H1 (cell line): ENCODE data around the gene DCTN3. TPM values are rescaled to one million over a fixed set of nuclear protein-coding genes. Genes with fewer than 3 reads are reported as not detected.

Source experiments
- CBX5 ChIP-seq: fragments of 300-800, 300-1000 bp; sonication (generic); IDR thresholded peaks from 2 replicates; pipeline ENCODE4 v1.7.1; 2016; ENCODE audit warnings: antibody characterized with exemption, low read length, low read depth
- CHD2 ChIP-seq: IDR thresholded peaks from 2 replicates; pipeline ENCODE4 v1.6.1; 2012; ENCODE audit warnings: low read length, improper control_type of control experiment
- HDAC2 ChIP-seq, 2 experiments: fragments of 300-600 bp in 1 of 2; sonication (generic) in 1 of 2; IDR thresholded peaks; 2 replicates each; pipeline ENCODE4 v1.6.1; 2011 to 2012; ENCODE audit warnings: low read depth in 2 of 2, low read length in 2 of 2, mild to moderate bottlenecking in 2 of 2, moderate library complexity in 2 of 2, borderline replicate concordance in 1 of 2, inconsistent platforms in 1 of 2
- JUND ChIP-seq: IDR thresholded peaks from 2 replicates; pipeline ENCODE4 v1.6.1; 2011; ENCODE audit warnings: mild to moderate bottlenecking, improper control_type of control experiment, low read length
- KDM1A ChIP-seq: fragments of 200-600, 300-600 bp; sonication (generic); IDR thresholded peaks from 2 replicates; pipeline ENCODE4 v1.7.1; 2016; ENCODE audit warnings: mild to moderate bottlenecking, low read length, borderline replicate concordance
- NANOG ChIP-seq: IDR thresholded peaks from 2 replicates; pipeline ENCODE4 v1.6.1; 2011; ENCODE audit warnings: low read length, low read depth, mild to moderate bottlenecking, inconsistent platforms; ENCODE audit not compliant: insufficient read depth, poor library complexity, severe bottlenecking
- POLR2AphosphoS5 ChIP-seq: IDR thresholded peaks from 2 replicates; pipeline ENCODE4 v1.6.1; 2011; ENCODE audit warnings: low read depth, low read length
- SP1 ChIP-seq: IDR thresholded peaks from 2 replicates; pipeline ENCODE4 v1.6.1; 2011; ENCODE audit warnings: low read depth, low read length
- TBP ChIP-seq: IDR thresholded peaks from 2 replicates; pipeline ENCODE4 v1.6.1; 2011; ENCODE audit warnings: low read depth, low read length, improper control_type of control experiment
- polyA plus RNA-seq, 7 experiments: library from polyadenylated mRNA; depleted of rRNA in 3 of 7; stranded (reverse) in 5 of 7; unstranded in 2 of 7; fragments of >200 nt in 5 of 7; fragments of 200-250 nt in 2 of 7; gene quantifications; 1 replicate in 5 of 7; 2 replicates in 1 of 7; 4 replicates in 1 of 7; pipeline versions ENCODE4 v1.2.1 to v1.2.3, GENCODE V29; 2011 to 2013; ENCODE audit warnings: missing spikeins in 2 of 7, mixed read lengths in 2 of 7
- total RNA-seq: library from RNA; stranded (reverse); fragmentation: NEBNext Ultra II Directional; extraction: Animal tissue kit (Norgen Biotek cat#: 25700); gene quantifications from 2 replicates; pipeline ENCODE4 v1.2.1, GENCODE V29; 2021
- TF ChIP-seq, protein P1 (sequence below): fragments of 300-600 bp; sonication (generic); IDR thresholded peaks from 2 replicates; pipeline ENCODE4 v1.7.1; 2012; ENCODE audit warnings: low read length, moderate library complexity, mild to moderate bottlenecking, inconsistent platforms; ENCODE audit not compliant: insufficient replicate concordance

DCTN3 gene
- total and polyA plus RNA-seq, 2 of the 8 experiments (the other 6 are each of a cell fraction or from before 2014, with no cell fraction given), result 25.6 to 39.2 TPM

DNA sequence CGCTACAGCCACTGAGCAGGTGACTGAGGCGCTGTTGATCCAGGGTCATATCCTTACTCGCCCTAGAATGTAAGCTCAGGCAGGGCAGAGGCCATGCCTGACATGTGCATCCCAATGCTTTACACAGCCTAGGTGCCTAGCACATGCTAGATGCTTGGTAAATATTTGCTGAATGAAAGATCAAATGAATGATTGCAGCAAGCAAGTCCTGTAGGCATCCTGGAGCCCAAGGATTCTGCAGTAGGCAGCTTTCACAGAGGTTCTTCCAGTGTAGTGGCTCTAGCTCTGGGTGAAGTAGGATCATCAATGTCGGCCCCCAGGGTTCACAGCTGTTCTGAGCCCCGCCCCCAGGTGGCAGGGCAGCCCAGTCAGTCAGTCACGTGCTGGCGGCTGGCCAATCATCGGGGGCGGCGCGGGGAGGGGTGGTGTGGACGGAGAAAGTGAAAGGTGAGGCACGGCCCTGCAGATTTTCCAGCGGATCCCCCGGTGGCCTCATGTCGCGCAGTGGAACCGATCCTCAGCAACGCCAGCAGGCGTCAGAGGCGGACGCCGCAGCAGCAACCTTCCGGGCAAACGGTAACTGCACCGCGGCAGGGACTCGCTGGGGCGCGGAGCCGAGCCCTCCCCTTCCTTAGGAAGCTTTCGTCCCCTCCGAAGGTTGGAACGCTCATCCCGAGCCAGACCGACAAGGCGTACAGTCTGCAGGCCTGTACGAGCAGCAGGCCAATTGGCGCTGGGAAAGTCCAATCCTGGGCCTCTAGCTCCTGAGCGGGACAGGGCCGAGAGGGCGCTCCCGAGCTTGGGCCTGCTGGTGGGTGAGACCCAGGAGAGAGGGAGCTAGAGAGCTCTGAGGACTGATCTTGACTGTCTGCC is 26.2 kb upstream of the DCTN3 start, which contains the start of gene GALT (continued):
- TF ChIP-seq, protein P1, sequence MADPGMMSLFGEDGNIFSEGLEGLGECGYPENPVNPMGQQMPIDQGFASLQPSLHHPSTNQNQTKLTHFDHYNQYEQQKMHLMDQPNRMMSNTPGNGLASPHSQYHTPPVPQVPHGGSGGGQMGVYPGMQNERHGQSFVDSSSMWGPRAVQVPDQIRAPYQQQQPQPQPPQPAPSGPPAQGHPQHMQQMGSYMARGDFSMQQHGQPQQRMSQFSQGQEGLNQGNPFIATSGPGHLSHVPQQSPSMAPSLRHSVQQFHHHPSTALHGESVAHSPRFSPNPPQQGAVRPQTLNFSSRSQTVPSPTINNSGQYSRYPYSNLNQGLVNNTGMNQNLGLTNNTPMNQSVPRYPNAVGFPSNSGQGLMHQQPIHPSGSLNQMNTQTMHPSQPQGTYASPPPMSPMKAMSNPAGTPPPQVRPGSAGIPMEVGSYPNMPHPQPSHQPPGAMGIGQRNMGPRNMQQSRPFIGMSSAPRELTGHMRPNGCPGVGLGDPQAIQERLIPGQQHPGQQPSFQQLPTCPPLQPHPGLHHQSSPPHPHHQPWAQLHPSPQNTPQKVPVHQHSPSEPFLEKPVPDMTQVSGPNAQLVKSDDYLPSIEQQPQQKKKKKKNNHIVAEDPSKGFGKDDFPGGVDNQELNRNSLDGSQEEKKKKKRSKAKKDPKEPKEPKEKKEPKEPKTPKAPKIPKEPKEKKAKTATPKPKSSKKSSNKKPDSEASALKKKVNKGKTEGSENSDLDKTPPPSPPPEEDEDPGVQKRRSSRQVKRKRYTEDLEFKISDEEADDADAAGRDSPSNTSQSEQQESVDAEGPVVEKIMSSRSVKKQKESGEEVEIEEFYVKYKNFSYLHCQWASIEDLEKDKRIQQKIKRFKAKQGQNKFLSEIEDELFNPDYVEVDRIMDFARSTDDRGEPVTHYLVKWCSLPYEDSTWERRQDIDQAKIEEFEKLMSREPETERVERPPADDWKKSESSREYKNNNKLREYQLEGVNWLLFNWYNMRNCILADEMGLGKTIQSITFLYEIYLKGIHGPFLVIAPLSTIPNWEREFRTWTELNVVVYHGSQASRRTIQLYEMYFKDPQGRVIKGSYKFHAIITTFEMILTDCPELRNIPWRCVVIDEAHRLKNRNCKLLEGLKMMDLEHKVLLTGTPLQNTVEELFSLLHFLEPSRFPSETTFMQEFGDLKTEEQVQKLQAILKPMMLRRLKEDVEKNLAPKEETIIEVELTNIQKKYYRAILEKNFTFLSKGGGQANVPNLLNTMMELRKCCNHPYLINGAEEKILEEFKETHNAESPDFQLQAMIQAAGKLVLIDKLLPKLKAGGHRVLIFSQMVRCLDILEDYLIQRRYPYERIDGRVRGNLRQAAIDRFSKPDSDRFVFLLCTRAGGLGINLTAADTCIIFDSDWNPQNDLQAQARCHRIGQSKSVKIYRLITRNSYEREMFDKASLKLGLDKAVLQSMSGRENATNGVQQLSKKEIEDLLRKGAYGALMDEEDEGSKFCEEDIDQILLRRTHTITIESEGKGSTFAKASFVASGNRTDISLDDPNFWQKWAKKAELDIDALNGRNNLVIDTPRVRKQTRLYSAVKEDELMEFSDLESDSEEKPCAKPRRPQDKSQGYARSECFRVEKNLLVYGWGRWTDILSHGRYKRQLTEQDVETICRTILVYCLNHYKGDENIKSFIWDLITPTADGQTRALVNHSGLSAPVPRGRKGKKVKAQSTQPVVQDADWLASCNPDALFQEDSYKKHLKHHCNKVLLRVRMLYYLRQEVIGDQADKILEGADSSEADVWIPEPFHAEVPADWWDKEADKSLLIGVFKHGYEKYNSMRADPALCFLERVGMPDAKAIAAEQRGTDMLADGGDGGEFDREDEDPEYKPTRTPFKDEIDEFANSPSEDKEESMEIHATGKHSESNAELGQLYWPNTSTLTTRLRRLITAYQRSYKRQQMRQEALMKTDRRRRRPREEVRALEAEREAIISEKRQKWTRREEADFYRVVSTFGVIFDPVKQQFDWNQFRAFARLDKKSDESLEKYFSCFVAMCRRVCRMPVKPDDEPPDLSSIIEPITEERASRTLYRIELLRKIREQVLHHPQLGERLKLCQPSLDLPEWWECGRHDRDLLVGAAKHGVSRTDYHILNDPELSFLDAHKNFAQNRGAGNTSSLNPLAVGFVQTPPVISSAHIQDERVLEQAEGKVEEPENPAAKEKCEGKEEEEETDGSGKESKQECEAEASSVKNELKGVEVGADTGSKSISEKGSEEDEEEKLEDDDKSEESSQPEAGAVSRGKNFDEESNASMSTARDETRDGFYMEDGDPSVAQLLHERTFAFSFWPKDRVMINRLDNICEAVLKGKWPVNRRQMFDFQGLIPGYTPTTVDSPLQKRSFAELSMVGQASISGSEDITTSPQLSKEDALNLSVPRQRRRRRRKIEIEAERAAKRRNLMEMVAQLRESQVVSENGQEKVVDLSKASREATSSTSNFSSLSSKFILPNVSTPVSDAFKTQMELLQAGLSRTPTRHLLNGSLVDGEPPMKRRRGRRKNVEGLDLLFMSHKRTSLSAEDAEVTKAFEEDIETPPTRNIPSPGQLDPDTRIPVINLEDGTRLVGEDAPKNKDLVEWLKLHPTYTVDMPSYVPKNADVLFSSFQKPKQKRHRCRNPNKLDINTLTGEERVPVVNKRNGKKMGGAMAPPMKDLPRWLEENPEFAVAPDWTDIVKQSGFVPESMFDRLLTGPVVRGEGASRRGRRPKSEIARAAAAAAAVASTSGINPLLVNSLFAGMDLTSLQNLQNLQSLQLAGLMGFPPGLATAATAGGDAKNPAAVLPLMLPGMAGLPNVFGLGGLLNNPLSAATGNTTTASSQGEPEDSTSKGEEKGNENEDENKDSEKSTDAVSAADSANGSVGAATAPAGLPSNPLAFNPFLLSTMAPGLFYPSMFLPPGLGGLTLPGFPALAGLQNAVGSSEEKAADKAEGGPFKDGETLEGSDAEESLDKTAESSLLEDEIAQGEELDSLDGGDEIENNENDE, result no peak
- TF ChIP-seq HDAC2 (IDR thresholded peaks at IDR 0.05; ENCODE audit: borderline replicate concordance in 1 of 2, low read depth in 2 of 2, low read length in 2 of 2), result peak in 1 of 2 experiments; percentile 89; a peak in 1 of 4 replicates
- peak; percentile 72 for TF ChIP-seq SP1
- no peak; the same call in 1 of the 2 replicates for TF ChIP-seq CHD2
- 0 out of 2 replicates have a peak, but pooled peaks have one; percentile 16 for TF ChIP-seq JUND
- TF ChIP-seq TBP, result peak; percentile 62
- no peak for TF ChIP-seq NANOG
- TF ChIP-seq KDM1A, result no peak
- no peak for TF ChIP-seq CBX5
- TF ChIP-seq POLR2AphosphoS5, result no peak
